H1 (cell line): Measurements from ENCODE around the gene TLE4.

Experiments used
- CTCF ChIP-seq, 3 experiments: IDR thresholded peaks; 1 replicate in 2 of 3; 2 replicates in 1 of 3; pipeline versions ENCODE4 v1.5.1 to v1.6.1; 2011; ENCODE audit warnings: low read length in 3 of 3, mild to moderate bottlenecking in 3 of 3, inconsistent platforms in 2 of 3, low read depth in 1 of 3, moderate library complexity in 1 of 3; ENCODE audit not compliant: insufficient read depth in 1 of 3; ENCODE audit errors: control extremely low read depth in 1 of 3
- POLR2A ChIP-seq, 2 experiments: IDR thresholded peaks; 1 replicate in 1 of 2; 2 replicates in 1 of 2; pipeline ENCODE4 v1.6.1; 2011; ENCODE audit warnings: low read depth in 2 of 2, low read length in 2 of 2, mild to moderate bottlenecking in 2 of 2; ENCODE audit errors: control extremely low read depth in 1 of 2
- POLR2AphosphoS5 ChIP-seq: IDR thresholded peaks from 2 replicates; pipeline ENCODE4 v1.6.1; 2011; ENCODE audit warnings: low read depth, low read length

- TF ChIP-seq POLR2AphosphoS5 (no peak), CTCF (IDR thresholded peaks at IDR 0.05; ENCODE audit: control extremely low read depth in 1 of 3, insufficient read depth in 1 of 3, low read depth in 1 of 3, low read length in 3 of 3) (no peak), POLR2A (IDR thresholded peaks at IDR 0.05; ENCODE audit: control extremely low read depth in 1 of 2, low read depth in 2 of 2, low read length in 2 of 2) (no peak)
Observed at GRCh38 chr9:79639354-79639753, 67.6 kb downstream of the TLE4 start.
